ENCODE measurements around the gene PHF13.

PHF13 gene

GRCh38 chr1:6602669-6603237 is 10.8 kb upstream of the PHF13 start, which contains the start of gene KLHL21:
Gene KLHL21 (minus strand): TSS chr1:6602869. CDS start chr1:6602817, 52 bp downstream.
- DNase-seq = peak; percentile 87

DNA sequence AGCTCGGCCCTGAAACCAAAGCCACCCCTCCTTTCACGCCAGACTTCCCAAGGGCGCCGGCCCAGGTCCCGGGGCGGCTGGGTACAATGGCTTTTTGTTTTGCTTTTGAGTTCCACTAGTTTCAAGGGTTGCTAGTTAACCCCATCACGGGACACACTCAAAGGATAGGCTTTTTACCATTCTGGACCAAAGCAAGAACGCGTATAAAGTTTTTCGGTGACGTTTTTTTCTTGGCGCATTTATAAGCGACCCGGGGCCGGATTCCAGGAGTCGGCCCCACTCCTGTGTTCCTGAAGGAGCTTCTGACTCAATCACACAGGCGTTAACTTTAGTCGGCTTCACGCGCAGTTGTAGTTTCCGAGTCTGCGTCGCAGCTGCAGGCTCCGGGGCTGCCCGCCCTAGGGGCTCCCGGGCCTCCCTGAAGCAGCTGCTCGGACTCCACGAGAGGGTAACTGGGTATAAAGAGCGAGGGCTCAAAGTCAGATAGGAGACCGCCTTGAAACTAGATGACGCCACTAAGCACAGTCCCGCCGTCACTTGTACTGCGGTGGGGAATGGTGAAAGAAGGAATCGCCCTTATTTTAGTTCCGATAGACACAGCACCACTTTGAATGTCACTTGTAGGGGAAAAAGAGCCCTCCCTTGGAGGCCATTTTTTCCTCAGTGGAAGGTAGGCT is 10.2 kb upstream of the PHF13 start:
- peak; percentile 60 for DNase-seq

DNA sequence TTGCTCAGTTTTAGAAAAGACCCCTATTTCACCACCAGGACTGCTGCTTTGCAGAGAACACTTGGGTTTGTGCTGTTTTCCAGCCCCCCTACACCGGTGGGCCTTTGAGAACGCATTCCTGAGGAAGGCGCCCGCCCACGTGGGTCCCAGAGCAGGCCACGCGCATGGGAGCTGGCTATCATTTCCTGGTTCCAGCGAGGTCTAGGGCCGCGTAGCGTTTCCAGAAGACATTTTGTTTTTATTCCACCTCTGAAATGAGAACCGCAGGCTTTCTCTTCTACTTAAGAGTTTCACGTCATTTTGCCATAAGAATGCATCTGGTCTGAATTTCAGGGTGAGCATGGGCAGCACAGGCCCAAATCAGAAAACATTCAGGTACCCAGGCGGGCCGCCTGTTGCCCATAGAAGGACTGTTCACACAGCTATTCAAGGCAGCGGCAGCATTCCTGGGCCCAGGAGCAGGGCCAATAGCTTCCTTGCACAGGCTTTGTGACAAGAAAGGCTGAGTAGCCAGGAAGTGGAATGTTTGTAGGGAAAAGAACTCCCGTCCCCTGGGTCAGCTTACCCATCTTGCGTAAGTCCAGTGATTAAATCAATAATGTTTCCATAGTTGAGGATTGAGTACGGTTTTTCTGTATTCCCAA is 9.5 kb upstream of the PHF13 start:
- DNase-seq = no peak

DNA sequence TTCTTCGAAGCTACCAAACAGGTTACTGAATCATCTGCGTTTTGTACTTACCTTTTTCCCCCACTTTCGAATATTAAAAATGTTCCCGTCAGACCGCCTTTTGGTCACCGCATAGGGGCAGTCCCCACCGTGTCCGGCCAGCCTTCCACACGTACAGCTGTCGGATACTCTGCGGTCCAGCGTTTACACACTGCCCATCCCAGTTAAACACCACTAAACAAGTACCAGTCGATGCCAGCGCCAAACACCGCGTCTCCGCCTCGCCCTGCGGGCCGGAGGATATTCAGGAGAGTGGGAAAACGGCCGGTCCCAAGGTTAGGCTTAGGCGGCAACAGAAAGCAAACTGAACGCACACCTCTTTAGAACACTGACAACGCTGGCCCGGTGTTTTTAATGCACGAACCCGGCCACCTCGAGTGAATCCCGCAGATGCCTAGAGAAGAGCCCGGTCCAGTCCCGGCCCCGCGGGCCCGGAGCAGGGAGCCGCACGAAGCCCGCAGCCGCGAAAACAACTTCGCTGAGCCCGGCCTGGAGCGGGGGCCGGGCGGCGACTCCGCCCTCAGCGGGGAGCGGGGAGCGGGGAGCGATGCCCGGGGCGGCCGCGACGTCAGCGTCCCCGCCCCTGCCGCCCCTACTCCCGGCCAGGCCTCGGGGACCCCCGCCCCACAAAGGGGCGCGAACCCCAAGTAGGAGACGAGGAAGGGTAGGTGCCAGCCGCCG is 730 bp upstream of the PHF13 start:
- DNase-seq = no peak

- peak; percentile 66 for DNase-seq
Measured at GRCh38 chr1:6614019-6614928, 743 bp downstream of the PHF13 start.

GRCh38 chr1:6614929-6615785 is 1.6 kb downstream of the PHF13 start:
- peak; percentile 33 for DNase-seq

GRCh38 chr1:6619045-6619444 is 5.5 kb downstream of the PHF13 start:
- DNase-seq = no peak

DNA sequence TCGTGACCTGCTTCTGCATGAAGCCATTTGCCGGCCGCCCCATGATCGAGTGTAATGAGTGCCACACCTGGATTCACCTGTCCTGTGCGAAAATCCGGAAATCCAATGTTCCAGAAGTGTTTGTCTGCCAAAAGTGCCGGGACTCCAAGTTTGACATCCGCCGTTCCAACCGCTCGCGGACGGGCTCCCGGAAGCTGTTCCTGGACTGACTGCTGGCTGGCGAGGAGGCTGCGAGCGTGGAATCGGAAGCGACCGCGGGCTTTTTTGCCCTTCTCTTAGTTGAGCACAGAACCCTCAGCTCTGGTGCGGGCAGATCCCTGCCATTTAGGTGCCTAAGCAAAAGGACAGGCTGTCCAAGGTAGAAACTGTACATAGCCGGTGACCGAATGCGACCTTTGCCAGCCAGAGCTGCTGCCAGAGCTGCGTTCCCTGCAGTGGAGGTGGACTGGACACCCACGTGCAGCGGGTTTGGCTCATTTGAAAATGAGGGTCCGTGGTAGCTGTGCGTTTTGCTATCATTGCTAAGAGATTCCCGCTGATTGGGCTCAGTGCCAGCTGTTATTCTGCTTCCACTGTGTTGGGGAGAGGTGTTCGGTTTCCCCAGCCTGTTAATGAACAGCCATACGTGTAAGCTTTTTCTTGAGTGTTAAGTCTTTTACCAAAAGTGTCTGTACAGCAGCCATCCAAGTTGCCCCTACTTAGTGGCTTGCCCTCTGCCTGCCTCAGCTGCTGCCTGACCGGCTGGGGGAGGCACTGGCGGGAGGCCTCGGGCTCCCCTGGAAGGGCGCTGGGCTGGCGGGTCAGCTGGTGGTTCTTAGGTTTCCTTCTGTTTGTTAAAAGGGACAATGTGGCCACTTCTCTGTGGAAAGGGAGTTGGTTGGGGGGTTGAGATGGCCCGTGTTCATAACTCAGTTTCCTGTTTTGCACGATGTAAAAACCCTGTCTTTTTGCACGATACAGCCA is 8.2 kb downstream of the PHF13 start:
- no peak for DNase-seq

DNA sequence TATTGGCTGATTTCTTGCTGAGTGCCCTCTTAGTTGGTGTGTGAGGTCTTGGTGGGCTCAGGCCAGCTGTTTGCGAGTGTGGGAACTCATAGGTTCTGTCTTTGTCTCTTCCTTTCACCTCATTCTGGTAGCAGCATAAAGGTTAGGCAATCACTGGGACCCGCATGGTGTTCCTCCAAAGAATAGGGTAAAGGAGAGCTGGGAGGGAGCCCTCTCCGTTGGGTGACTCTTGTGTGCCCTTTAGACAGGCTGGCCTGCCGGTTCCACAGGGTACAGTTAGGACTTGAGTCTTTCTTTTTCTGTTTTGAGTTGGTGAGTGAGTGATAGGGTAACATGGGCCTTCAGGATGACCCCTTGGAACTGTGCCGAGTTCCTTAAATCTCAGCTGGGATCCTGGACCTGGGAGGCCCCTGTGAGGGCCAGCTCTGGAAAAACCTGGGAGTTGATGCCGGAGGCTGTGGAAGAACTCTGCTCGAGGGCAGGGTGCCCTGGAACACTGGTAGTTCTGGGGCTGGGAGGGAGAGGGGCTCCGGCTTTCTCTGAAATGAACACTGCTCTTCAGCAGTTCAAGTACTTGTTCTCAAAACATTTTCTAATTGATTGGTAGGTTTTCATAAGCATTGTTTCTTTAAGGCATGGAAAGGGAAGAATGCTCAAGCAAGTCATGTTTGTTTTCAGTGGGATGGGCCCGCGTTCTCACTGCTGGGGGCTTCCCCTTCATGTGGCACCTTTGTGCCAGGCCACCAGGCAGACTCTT is 9.0 kb downstream of the PHF13 start:
- no peak for DNase-seq

- DNase-seq = no peak
Measured at GRCh38 chr1:6623269-6623965, 9.9 kb downstream of the PHF13 start.

DNA sequence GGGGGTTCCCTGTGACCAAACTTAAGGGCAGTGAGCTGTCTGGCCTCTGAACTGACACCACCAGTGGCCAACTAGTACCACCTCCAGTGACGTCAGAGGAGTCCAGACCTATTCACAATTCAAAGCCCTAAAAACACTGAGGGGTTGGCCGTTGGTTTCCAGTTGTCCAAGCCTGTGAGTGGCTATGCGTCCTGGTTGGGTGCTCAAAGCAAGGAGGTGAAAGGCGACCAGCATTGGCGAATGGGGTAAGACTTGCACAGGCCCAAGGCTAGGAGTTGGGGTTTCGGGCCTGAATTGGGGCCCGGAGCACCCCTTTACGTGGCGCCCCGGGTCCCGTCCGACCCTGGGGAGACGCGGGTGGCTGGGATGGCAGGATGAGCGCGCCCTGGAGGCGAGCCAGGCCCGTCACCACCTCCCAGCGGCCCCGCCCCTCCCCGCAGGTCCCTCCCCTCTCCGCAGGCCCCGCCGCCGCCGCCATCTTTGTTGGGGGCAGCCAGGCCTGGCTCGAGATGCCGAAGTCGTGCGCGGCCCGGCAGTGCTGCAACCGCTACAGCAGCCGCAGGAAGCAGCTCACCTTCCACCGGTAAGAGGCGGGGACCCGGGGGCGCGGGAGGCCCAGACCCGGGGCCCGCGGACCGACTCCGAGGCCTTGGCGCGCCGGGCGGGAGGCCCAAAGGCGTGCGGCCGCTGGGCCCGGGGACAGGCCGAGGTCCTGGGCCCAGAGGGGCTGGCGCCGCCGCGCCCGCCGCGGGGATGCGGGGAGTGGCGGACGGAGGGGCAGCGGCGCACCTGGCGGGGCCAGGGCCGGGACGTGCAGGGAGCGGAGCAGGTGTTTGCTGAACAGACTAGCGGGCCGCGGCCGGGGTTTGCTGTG is 11.4 kb downstream of the PHF13 start, which contains the start of gene THAP3:
TSS of gene THAP3 (plus strand) at position 159 of the 874 bp plus-strand sequence. CDS start at position 510, 351 bp downstream.
- peak; percentile 90 for DNase-seq

DNA sequence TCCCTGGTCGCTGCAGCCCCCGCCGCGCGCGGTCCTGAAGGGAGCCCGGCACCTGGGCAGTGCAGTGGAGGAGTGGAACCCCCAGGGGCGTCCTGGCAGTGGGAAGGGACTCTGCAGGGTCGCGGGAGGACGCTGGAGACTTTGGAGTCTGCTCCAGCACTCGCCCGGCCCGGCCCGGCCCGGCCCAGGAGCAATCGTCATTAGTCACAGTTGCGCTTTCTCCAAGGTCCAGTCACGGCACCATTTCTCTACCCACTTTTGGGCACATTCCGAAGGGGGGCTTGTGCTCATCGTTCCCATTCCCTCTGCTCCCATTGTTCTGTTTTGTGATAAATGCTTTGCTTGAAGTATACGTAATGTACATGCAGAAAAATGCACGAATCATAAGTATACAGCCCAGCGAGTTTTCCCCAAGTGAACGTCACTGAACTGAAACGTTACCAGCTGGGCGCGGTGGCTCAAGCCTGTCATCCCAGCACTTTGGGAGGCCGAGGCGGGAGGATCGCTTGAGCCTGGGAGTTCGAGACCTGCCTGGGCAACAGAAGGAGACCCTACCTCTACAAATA is 12.1 kb downstream of the PHF13 start:
- no peak for DNase-seq

DNA sequence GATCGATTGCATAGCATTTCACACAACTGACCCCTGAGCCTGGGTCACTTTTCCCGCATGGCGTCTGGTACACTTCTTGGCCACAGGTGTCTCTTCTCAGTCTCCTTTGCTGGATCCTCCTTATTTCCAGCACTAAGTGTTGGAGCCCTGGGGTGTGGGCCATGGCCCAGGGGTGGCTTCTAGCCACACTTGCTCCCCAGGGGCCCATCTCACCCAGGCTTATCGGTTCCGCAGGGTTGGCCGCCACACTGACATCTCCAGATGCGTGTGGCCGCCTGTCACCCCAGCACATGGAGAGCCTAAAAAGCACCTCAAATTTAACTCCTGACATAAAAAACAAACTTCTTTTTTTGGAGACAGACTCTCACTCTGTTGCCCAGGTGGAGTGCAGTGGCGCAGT is 13.5 kb downstream of the PHF13 start:
- no peak for DNase-seq

GRCh38 chr1:6627841-6628545 is 14.5 kb downstream of the PHF13 start:
- no peak for DNase-seq

GRCh38 chr1:6628971-6629479 is 15.5 kb downstream of the PHF13 start:
- DNase-seq = no peak

GRCh38 chr1:6630027-6630426 is 16.5 kb downstream of the PHF13 start:
- no peak for DNase-seq
